Endothelial cell of umbilical vein (primary cell): ENCODE data around the gene GPR87. TPM values are rescaled to one million over a fixed set of nuclear protein-coding genes. Genes with fewer than 3 reads are reported as not detected.

Experiments
- BruUV-seq: library from RNA; stranded (reverse); fragments of 400-500 nt; replicated peaks from 2 replicates; lab custom pipeline; 2021; lab: Mats Ljungman, UMichigan
- CTCF ChIA-PET: fragments of 300-600, 350-600 bp; sonication (Branson Sonifier 250); formaldehyde crosslinking; loops from one replicate; lab custom pipeline; 2021; ENCODE audit warnings: antibody characterized with exemption, inconsistent platforms; lab: Charles Lee
- POLR2A ChIA-PET: fragments of 300-600, 350-600 bp; sonication (Branson Sonifier 250); formaldehyde crosslinking; loops from one replicate; lab custom pipeline; 2021; ENCODE audit warnings: antibody characterized with exemption, inconsistent platforms; lab: Charles Lee
- DNase-seq: peaks from one replicate; pipeline ENCODE4 v3.0.0-alpha.2; 2011; ENCODE audit warnings: low read depth, low spot score
- FAIRE-seq: peaks from 2 replicates; lab custom pipeline; 2011; peaks lifted over from hg19 to GRCh38; lab: Jason Lieb, UNC
- H2AFZ ChIP-seq: 2 replicates; pipeline ENCODE4 v1.6.0; 2012; ENCODE audit warnings: low read depth, low read length, control low read depth, inconsistent platforms
- H3K27ac ChIP-seq: 2 replicates; pipeline ENCODE4 v1.5.1; 2011; ENCODE audit warnings: low read depth, mild to moderate bottlenecking, control low read depth, low read length, moderate library complexity; ENCODE audit not compliant: insufficient read depth
- H3K27me3 ChIP-seq, 2 experiments: 2 replicates each; pipeline versions ENCODE4 v1.6.0 to v1.6.1; 2011; ENCODE audit warnings: low read length in 2 of 2, mixed read lengths in 1 of 2; ENCODE audit not compliant: control insufficient read depth in 2 of 2, insufficient read depth in 2 of 2
- H3K36me3 ChIP-seq, 2 experiments: 2 replicates in 1 of 2; 3 replicates in 1 of 2; pipeline ENCODE4 v1.5.1; 2011; ENCODE audit warnings: low read length in 2 of 2, mild to moderate bottlenecking in 1 of 2, moderate library complexity in 1 of 2; ENCODE audit not compliant: control insufficient read depth in 2 of 2, insufficient read depth in 2 of 2; ENCODE audit errors: extremely low read depth in 1 of 2
- H3K4me1 ChIP-seq: 3 replicates; pipeline ENCODE4 v1.5.1; 2011; ENCODE audit warnings: mild to moderate bottlenecking, low read length; ENCODE audit not compliant: control insufficient read depth, insufficient read depth; ENCODE audit errors: extremely low read depth
- H3K4me2 ChIP-seq: 2 replicates; pipeline ENCODE4 v1.6.1; 2011; ENCODE audit warnings: low read length, control low read depth, mixed read lengths; ENCODE audit not compliant: insufficient read depth
- H3K4me3 ChIP-seq, 3 experiments: fragments of 200-600 bp in 1 of 3; sonication (generic), shearing (Covaris generic) in 1 of 3; replicated peaks in 1 of 3; 2 replicates each; pipeline ENCODE4 v1.5.1; 2011 to 2016; ENCODE audit warnings: control low read depth in 3 of 3, low read length in 3 of 3, mild to moderate bottlenecking in 2 of 3, inconsistent platforms in 1 of 3, low read depth in 1 of 3, moderate library complexity in 1 of 3; ENCODE audit not compliant: insufficient read depth in 1 of 3
- H3K79me2 ChIP-seq: 2 replicates; pipeline ENCODE4 v1.6.0; 2012; ENCODE audit warnings: low read length, inconsistent platforms; ENCODE audit not compliant: control insufficient read depth, insufficient read depth
- H3K9ac ChIP-seq: replicated peaks from 2 replicates; pipeline ENCODE3; 2011; ENCODE audit warnings: low read length, control low read depth; ENCODE audit not compliant: insufficient read depth; ENCODE audit errors: extremely low read depth
- H3K9me1 ChIP-seq: replicated peaks from 3 replicates; pipeline ENCODE4 v1.6.0; 2011; ENCODE audit warnings: mild to moderate bottlenecking, low read length; ENCODE audit not compliant: control insufficient read depth, insufficient read depth; ENCODE audit errors: extremely low read depth
- H3K9me3 ChIP-seq: replicated peaks from 2 replicates; pipeline ENCODE4 v1.5.1; 2012; ENCODE audit warnings: low read length, inconsistent platforms; ENCODE audit not compliant: control insufficient read depth, insufficient read depth
- H4K20me1 ChIP-seq: replicated peaks from 2 replicates; pipeline ENCODE3; 2011; ENCODE audit warnings: mild to moderate bottlenecking, low read length; ENCODE audit not compliant: control insufficient read depth, insufficient read depth; ENCODE audit errors: extremely low read depth
- CTCF ChIP-seq, 2 donors: IDR thresholded peaks; 1 replicate in 1 of 2; 2 replicates in 1 of 2; pipeline ENCODE4 v1.5.1; 2011; ENCODE audit warnings: low read length in 2 of 2, mild to moderate bottlenecking in 2 of 2, moderate library complexity in 2 of 2, control low read depth in 1 of 2, inconsistent platforms in 1 of 2, low read depth in 1 of 2; ENCODE audit not compliant: insufficient read depth in 1 of 2; ENCODE audit errors: extremely low read depth in 1 of 2
- EZH2 ChIP-seq: IDR thresholded peaks from 2 replicates; pipeline ENCODE4 v1.6.1; 2012; ENCODE audit warnings: borderline replicate concordance, low read depth, mild to moderate bottlenecking, moderate library complexity, low read length, inconsistent platforms; ENCODE audit not compliant: severe bottlenecking
- FOS ChIP-seq: IDR thresholded peaks from 2 replicates; pipeline ENCODE4 v1.6.1; 2011; ENCODE audit warnings: mild to moderate bottlenecking, low read length, moderate library complexity, borderline replicate concordance; ENCODE audit not compliant: insufficient read depth
- GATA2 ChIP-seq: IDR thresholded peaks from 2 replicates; pipeline ENCODE4 v1.7.0; 2011; ENCODE audit warnings: low read depth, mild to moderate bottlenecking, moderate library complexity, mixed read lengths, low read length; ENCODE audit not compliant: insufficient read length, insufficient read depth
- JUN ChIP-seq: IDR thresholded peaks from 2 replicates; pipeline ENCODE4 v1.6.1; 2011; ENCODE audit warnings: borderline replicate concordance, low read depth; ENCODE audit not compliant: insufficient read length, insufficient read depth
- MAX ChIP-seq: IDR thresholded peaks from 2 replicates; pipeline ENCODE4 v1.6.1; 2011; ENCODE audit not compliant: insufficient read depth, insufficient read length
- MYC ChIP-seq: IDR thresholded peaks from one replicate; pipeline ENCODE4 v1.6.1; 2011; ENCODE audit warnings: mild to moderate bottlenecking, low read depth, low read length
- POLR2A ChIP-seq: IDR thresholded peaks from 2 replicates; pipeline ENCODE4 v1.6.1; 2012; ENCODE audit warnings: low read depth, mild to moderate bottlenecking, control low read depth, low read length
- POLR2AphosphoS5 ChIP-seq: IDR thresholded peaks from 2 replicates; pipeline ENCODE4 v1.6.1; 2012; ENCODE audit warnings: low read depth, mild to moderate bottlenecking, control low read depth, low read length, moderate library complexity; ENCODE audit not compliant: insufficient read depth
- dilution Hi-C: fragments of 300-500 bp; cut with MboI; formaldehyde crosslinking; loops from one replicate; pipeline ENCODE4 v1.15.0; 2019; ENCODE audit warnings: low sequenced_read_pairs; ENCODE audit not compliant: extremely low pct_ligation_motif_present
- intact Hi-C: fragments of 100-400 bp; cut with micrococcal nuclease; formaldehyde crosslinking; loops from one replicate; pipeline ENCODE4 v1.10.0; 2022
- polyA plus RNA-seq, 4 experiments: library from polyadenylated mRNA; depleted of rRNA in 3 of 4; stranded (reverse) in 3 of 4; unstranded in 1 of 4; fragments of >200 nt; gene quantifications; 2 replicates each; pipeline versions ENCODE4 v1.2.1 to v1.2.3, GENCODE V29; 2011 to 2012; ENCODE audit warnings: missing spikeins in 1 of 4
- total RNA-seq: library from RNA; stranded (reverse); gene quantifications from 2 replicates; pipeline ENCODE4 v1.2.3, GENCODE V29; 2021

The GPR87 gene
- total and polyA plus RNA-seq, 2 donors (not counting 3 experiments of a cell fraction or from before 2014, with no cell fraction given) = not detected

- no peak overlapping the region for H3K4me2 ChIP-seq
- POLR2A ChIA-PET = no interaction called here
- DNase-seq (no peak), FAIRE-seq (no peak)
- TF ChIP-seq JUN (no peak), CTCF (IDR thresholded peaks at IDR 0.05; ENCODE audit: extremely low read depth in 1 of 2, insufficient read depth in 1 of 2, low read depth in 1 of 2, low read length in 2 of 2) (no peak), MAX (no peak), FOS (no peak), MYC (no peak), POLR2A (no peak), EZH2 (no peak), GATA2 (no peak), POLR2AphosphoS5 (no peak)
- no peaks in the 10 kb centered on the region for H3K79me2 ChIP-seq
- intact Hi-C loops = no loop called here
- H3K27me3 ChIP-seq = peaks cover 0 to 12% of the 10 kb centered on the region in 2 experiments
- CTCF ChIA-PET = interaction anchor here (0.9 to 1.2 kb wide), 2 partner anchors 12 to 28 kb away, joined by 3 to 4 read pairs; no protein-coding TSS in a partner anchor
- BruUV-seq = no TSS peak
- H3K27ac ChIP-seq = no peak overlapping the region
- H4K20me1 ChIP-seq = no peaks in the 10 kb centered on the region
- H3K4me3 ChIP-seq = no peak overlapping the region
- H3K9me3 ChIP-seq = no peaks in the 10 kb centered on the region
- no peak overlapping the region for H2AFZ ChIP-seq
- no peak overlapping the region for H3K9ac ChIP-seq
- H3K36me3 ChIP-seq = no peaks in the 10 kb centered on the region
- dilution Hi-C loops = no loop called here
- no peaks in the 10 kb centered on the region for H3K9me1 ChIP-seq
- no peaks in the 10 kb centered on the region for H3K4me1 ChIP-seq
These were observed 59.9 kb downstream of the GPR87 start for GRCh38 chr3:151256749-151257148.
